AG09309 (cell line): ENCODE results near the gene SYNDIG1.

ENCODE experiments used
- DNase-seq: peaks from one replicate; pipeline ENCODE4 v3.0.0-alpha.2; 2010; ENCODE audit warnings: low read depth
- H3K4me3 ChIP-seq: 2 replicates; pipeline ENCODE4 v1.5.1; 2011; ENCODE audit warnings: mild to moderate bottlenecking, low read depth, low read length, moderate library complexity; ENCODE audit not compliant: control insufficient read depth
- CTCF ChIP-seq: IDR thresholded peaks from 2 replicates; pipeline ENCODE4 v1.5.1; 2011; ENCODE audit warnings: mild to moderate bottlenecking, low read depth, low read length, inconsistent platforms; ENCODE audit not compliant: insufficient read depth, control insufficient read depth; ENCODE audit errors: missing control alignments

The SYNDIG1 gene

GRCh38 chr20:24490598-24490997 lies 21.2 kb downstream of the SYNDIG1 start:
- TF ChIP-seq CTCF = no peak
- no peak overlapping the region for H3K4me3 ChIP-seq
- no peak for DNase-seq

- no peak for TF ChIP-seq CTCF
- no peak for DNase-seq
These were observed 21.8 kb downstream of the SYNDIG1 start for GRCh38 chr20:24491041-24491756.

GRCh38 chr20:24492031-24492607 lies 22.7 kb downstream of the SYNDIG1 start:
- no peak for TF ChIP-seq CTCF
- no peak overlapping the region for H3K4me3 ChIP-seq
- no peak for DNase-seq

More at GRCh38 chr20:24491041-24491756, 21.8 kb downstream of the SYNDIG1 start:
- no peak overlapping the region for H3K4me3 ChIP-seq

- no peak for TF ChIP-seq CTCF
- H3K4me3 ChIP-seq = no peak overlapping the region
- no peak for DNase-seq
These were observed 23.3 kb downstream of the SYNDIG1 start for GRCh38 chr20:24492698-24493097.

GRCh38 chr20:24493181-24493580 lies 23.8 kb downstream of the SYNDIG1 start:
- TF ChIP-seq CTCF = no peak
- no peak overlapping the region for H3K4me3 ChIP-seq
- DNase-seq = no peak

- no peak for DNase-seq
- H3K4me3 ChIP-seq = no peak overlapping the region
- no peak for TF ChIP-seq CTCF
These were observed 24.4 kb downstream of the SYNDIG1 start for GRCh38 chr20:24493661-24494459.
